Measurements from ENCODE around the gene GH1.
"Not testable (repeated sequence)": the region's sequence is repeated elsewhere in the genome, so short reads cannot be mapped to it uniquely, and the experiment has no call there.

GRCh38 chr17:63881337-63881736 lies 37.3 kb downstream of the GH1 start:
- TF ChIP-seq CTCF (IDR thresholded peaks at IDR 0.05); POLR2A (IDR thresholded peaks at IDR 0.05); POLR2AphosphoS5 (IDR thresholded peaks at IDR 0.05; ENCODE audit: insufficient read depth in 1 of 2, low read depth in 1 of 2): not testable (repeated sequence)

All from vagina (tissue), 2 donors.